Activated CD4-positive, alpha-beta T cell treated with anti-CD3 and anti-CD28 coated beads, Interleukin-2, amount 10 ng/mL, durations not matched to agents 24 days and 14 days (primary cell): ENCODE measurements around the gene RAE1. TPM values are rescaled to one million over a fixed set of nuclear protein-coding genes. Genes with fewer than 3 reads are reported as not detected.
"Not testable (repeated sequence)": the region's sequence is repeated elsewhere in the genome, so short reads cannot be mapped to it uniquely, and the experiment has no call there.

ENCODE experiments used
- DNase-seq: peaks from one replicate; pipeline ENCODE4 v3.0.0; 2022
- H3K27ac Mint-ChIP-seq: one replicate; pipeline ENCODE4 v1.8.0; 2022; ENCODE audit warnings: mild to moderate bottlenecking, mixed read lengths
- H3K27me3 Mint-ChIP-seq: one replicate; pipeline ENCODE4 v1.8.0; 2022; ENCODE audit warnings: mixed read lengths
- H3K36me3 Mint-ChIP-seq: one replicate; pipeline ENCODE4 v1.8.0; 2022; ENCODE audit warnings: low read depth, mild to moderate bottlenecking, mixed read lengths
- H3K4me1 Mint-ChIP-seq: one replicate; pipeline ENCODE4 v1.8.0; 2021; ENCODE audit warnings: mixed read lengths
- H3K4me3 Mint-ChIP-seq: one replicate; pipeline ENCODE4 v1.8.0; 2022; ENCODE audit warnings: mild to moderate bottlenecking, moderate library complexity, mixed read lengths
- H3K9me3 Mint-ChIP-seq: one replicate; pipeline ENCODE4 v1.8.0; 2021; ENCODE audit warnings: mixed read lengths
- intact Hi-C: fragments of 100-400 bp; cut with micrococcal nuclease; formaldehyde crosslinking; loops from one replicate; pipeline ENCODE4 v1.15.1; 2023
- total RNA-seq: library from RNA; stranded (reverse); gene quantifications from 2 replicates; pipeline ENCODE4 v1.2.3, GENCODE V29; 2022

The RAE1 gene
- total RNA-seq, 1 donor from 2014 or later = 58.2 TPM

DNA sequence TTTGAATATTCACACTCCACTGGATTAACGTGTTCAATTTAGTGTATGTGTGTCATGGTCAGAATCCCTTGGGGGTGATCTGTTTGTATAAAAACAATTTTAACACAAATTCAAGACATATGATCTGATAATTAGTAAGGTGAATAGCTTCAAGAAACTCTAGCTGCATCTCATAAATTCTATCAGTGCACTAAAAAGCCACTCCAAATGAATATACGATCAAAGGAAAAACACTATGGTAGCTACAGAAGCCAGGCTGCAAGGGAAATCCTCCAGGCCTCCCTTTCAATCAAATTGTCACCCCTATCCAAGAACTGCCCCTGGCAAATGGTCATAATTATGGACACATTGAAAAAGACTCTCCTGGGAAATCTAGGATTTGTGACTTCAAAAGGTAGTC, 9.4 kb upstream of the RAE1 start:
- Mint-ChIP-seq H3K4me1 (peaks cover 3% of the 10 kb centered on the region), H3K4me3 (no peak overlapping the region), H3K27ac (no peak overlapping the region), H3K36me3 (no peaks in the 10 kb centered on the region), H3K27me3 (peaks cover 35% of the 10 kb centered on the region), H3K9me3 (no peaks in the 10 kb centered on the region)
- intact Hi-C loops = no loop called here
- no peak for DNase-seq

DNA sequence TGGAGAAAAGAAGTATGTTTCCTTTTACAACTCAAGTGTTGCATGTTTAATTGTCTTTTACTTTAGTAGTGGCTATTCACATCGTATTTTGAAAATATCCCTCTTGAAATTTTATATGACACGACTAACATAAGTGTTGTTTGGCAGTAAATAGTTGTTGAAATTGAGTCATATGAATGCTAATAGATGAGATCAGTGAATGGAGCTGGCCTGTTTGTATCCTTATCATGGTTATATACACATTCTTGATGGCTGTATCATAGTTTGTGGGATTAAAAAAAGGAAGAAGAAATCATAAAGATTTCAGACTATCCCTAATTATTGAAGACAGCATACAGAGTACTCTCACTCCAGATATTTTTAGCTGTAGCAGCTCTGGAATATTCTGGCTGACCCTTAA, 8.2 kb upstream of the RAE1 start:
- no peak overlapping the region for H3K27ac Mint-ChIP-seq
- no peaks in the 10 kb centered on the region for H3K9me3 Mint-ChIP-seq
- no peak overlapping the region for H3K4me3 Mint-ChIP-seq
- H3K4me1 Mint-ChIP-seq = peaks cover 3% of the 10 kb centered on the region
- DNase-seq = no peak
- intact Hi-C loops = no loop called here
- H3K27me3 Mint-ChIP-seq = peaks cover 33% of the 10 kb centered on the region
- H3K36me3 Mint-ChIP-seq = no peaks in the 10 kb centered on the region

DNA sequence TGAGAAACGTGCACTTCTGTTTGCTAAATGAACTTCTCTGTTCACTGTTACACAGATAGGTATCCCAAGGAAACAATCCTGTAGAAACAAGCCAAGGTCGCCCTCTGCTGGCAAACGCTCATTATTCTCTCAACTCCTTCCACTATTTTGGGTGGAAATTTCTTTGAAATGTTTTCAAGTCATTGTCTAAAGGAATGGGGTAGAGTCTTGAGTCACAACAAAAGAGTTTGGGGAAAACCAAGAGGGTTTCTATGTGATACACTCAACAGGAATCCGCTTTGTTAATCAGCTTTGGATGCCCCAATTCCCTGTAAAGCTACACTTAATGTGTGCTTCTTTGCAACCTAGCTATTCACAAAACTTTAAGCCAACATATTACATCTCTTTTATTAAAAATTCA, 4.6 kb upstream of the RAE1 start:
- Mint-ChIP-seq H3K27ac (no peak overlapping the region), H3K4me1 (peaks cover 13% of the 10 kb centered on the region), H3K9me3 (no peaks in the 10 kb centered on the region), H3K36me3 (no peaks in the 10 kb centered on the region), H3K27me3 (peaks cover 28% of the 10 kb centered on the region), H3K4me3 (no peak overlapping the region)
- intact Hi-C loops = loop anchor here (1.0 kb wide), 2 partner anchors 254 to 796 kb away; no protein-coding TSS in a partner anchor
- peak; percentile 92 for DNase-seq

DNA sequence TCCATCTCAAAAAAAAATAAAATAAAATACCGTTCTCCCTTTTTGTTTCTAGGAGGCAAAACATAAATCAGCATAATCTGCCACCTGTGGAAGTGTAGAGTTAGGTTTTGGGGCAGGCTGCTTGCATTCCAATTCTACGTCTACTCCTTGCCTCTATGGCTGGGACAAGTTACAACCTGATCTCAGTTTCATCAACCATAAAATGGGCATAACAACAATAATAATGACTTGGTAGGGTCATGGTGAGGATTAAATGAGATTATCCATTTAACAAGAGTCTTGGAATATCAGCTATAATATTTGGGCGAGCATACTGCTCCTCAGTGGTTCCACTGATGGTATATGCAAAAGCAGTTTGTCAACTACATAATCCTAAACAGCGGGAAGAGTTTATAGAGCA, 3.7 kb upstream of the RAE1 start:
- Mint-ChIP-seq H3K27ac (no peak overlapping the region), H3K36me3 (peaks cover 5% of the 10 kb centered on the region), H3K4me3 (no peak overlapping the region), H3K4me1 (peaks cover 22% of the 10 kb centered on the region), H3K27me3 (peaks cover 19% of the 10 kb centered on the region), H3K9me3 (no peaks in the 10 kb centered on the region)
- intact Hi-C loops = no loop called here
- DNase-seq = peak; percentile 43

DNA sequence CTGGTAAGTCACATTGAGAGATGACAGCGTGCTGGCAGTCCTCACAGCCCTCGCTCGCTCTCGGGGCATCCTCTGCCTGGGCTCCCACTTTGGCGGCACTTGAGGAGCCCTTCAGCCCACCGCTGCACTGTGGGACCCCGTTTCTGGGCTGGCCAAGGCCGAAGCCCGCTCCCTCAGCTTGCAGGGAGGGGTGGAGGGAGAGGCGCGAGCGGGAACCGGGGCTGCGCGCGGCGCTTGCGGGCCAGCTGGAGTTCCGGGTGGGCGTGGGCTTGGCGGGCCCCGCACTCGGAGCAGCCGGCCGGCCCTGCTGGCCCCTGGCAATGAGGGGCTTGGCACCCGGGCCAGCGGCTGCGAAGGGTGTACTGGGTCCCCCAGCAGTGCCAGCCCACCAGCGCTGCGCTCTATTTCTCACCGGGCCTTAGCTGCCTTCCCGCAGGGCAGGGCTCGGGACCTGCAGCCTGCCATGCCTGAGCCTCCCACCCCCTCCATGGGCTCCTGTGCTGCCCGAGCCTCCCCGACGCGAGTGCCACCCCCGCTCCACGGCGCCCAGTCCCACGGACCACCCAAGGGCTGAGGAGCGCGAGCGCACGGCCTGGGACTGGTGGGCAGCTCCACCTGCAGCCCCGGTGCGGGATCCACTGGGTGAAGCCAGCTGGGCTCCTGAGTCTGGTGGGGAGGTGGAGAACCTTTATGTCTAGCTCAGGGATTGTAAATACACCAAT, 2.7 kb upstream of the RAE1 start:
- intact Hi-C loops, DNase-seq, H3K27ac Mint-ChIP-seq, H3K9me3 Mint-ChIP-seq, H3K4me3 Mint-ChIP-seq: not testable (repeated sequence)
- Mint-ChIP-seq H3K27me3 (peaks cover 12% of the 10 kb centered on the region), H3K4me1 (peaks cover 27% of the 10 kb centered on the region), H3K36me3 (peaks cover 11% of the 10 kb centered on the region)

DNA sequence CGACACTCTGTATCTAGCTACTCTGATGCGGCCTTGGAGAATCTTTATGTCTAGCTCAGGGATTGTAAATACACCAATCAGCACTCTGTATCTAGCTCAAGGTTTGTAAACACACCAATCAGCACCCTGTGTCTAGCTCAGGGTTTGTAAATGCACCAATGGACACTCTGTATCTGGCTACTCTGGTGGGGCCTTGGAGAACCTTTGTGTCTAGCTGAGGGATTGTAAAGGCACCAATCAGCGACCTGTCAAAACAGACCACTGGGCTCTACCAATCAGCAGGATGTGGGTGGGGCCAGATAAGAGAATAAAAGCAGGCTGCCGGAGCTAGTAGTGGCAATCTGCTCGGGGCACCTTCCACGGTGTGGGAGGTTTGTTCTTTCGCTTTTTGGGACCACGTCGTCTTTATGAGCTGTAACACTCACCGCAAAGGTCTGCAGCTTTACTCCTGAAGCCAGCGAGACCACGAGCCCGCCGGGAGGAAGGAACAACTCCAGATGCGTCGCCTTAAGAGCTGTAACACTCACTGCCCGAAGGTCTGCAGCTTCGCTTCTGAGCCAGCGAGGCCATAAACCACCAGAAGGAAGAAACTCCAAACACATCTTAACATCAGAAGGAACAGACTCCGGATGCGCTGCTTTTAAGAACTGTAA, 2.0 kb upstream of the RAE1 start:
- intact Hi-C loops, H3K9me3 Mint-ChIP-seq: not testable (repeated sequence)
- Mint-ChIP-seq H3K36me3 (peaks cover 16% of the 10 kb centered on the region), H3K27ac (peak overlapping the region; percentile 22), H3K4me1 (peaks cover 29% of the 10 kb centered on the region), H3K27me3 (peaks cover 12% of the 10 kb centered on the region), H3K4me3 (peak overlapping the region; percentile 49)
- peak; percentile 70 for DNase-seq

DNA sequence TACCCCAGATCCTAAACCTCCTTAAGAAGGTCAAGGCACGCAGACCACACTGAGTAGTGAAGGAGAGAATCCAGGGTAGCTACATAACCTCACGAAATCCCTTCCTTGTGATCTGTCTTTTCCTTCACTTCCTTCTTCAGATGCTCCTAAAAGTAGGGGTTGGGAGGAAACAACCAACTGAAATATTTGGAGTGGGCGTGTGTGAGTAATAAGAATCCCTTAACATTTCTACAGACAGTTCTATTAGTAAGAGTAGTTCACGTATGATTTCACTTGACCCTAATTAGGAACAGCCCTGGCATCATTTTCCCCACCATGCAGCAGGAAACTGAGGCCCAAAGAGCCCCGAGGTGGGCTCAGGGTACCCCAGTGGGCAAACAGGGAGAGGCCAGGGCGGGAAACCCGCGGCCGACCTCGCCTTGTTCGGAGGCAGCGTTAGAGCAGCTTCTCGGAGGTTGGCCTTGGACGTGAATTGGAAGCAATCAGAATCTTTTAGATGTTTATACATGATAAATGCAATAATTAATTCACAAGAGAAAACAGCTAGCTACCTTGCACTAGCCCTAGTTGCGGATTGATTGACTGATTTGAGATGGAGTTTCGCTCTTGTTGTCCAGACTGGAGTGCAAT, 859 bp upstream of the RAE1 start:
- Mint-ChIP-seq H3K36me3 (peaks cover 26% of the 10 kb centered on the region), H3K27ac (peak overlapping the region; percentile 66), H3K4me1 (peaks cover 29% of the 10 kb centered on the region), H3K9me3 (no peaks in the 10 kb centered on the region), H3K4me3 (peak overlapping the region; percentile 72), H3K27me3 (peaks cover 8% of the 10 kb centered on the region)
- intact Hi-C loops = loop anchor here (2.0 to 10.0 kb wide), 3 partner anchors 31 to 955 kb away; partner anchors contain the start of genes AURKA and CSTF1
- DNase-seq = no peak

DNA sequence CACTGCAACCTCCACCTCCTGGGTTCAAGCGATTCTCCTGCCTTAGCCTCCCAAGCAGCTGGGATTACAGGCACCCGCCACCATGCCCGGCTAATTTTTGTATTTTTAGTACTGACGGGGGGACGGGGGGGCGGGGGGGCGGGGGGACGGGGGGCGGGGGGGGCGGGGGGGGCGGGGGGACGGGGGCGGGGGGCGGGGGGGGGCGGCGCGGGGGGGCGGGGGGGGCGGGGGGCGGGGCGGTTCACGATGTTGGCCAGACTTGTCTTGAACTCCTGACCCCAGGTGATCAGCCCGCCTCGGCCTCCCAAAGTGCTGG, 371 bp upstream of the RAE1 start:
- H3K4me3 Mint-ChIP-seq = peak overlapping the region; percentile 95
- H3K27me3 Mint-ChIP-seq, H3K9me3 Mint-ChIP-seq, DNase-seq: not testable (repeated sequence)
- H3K27ac Mint-ChIP-seq = peak overlapping the region; percentile 94
- intact Hi-C loops = loop anchor here (1.0 to 10.0 kb wide), 5 partner anchors 30 to 956 kb away; partner anchors contain the start of genes AURKA, CSTF1 and PMEPA1
- H3K4me1 Mint-ChIP-seq = peaks cover 31% of the 10 kb centered on the region
- peaks cover 29% of the 10 kb centered on the region for H3K36me3 Mint-ChIP-seq

DNA sequence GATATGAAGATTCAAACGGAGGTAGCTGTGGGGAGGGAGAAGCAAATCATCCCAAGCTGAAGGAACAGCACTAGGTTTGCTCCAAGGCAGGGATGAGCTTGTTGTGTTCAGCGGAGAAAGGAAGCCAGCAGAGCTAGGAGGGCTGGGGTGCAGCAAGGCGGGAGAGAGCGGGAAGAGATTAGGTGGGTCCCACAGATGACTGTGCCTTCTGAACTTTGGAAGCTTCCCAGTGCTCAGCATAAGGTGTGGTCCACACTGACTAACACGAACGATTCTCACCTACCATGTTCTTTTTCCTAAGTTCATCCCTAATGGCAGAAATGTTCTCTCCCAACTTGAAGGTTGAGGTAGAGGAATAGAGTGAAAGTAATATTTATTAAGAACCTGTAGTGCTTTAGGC, 1.2 kb downstream of the RAE1 start:
- H3K36me3 Mint-ChIP-seq = peaks cover 37% of the 10 kb centered on the region
- H3K4me1 Mint-ChIP-seq = peaks cover 30% of the 10 kb centered on the region
- no peak for DNase-seq
- H3K27me3 Mint-ChIP-seq = peaks cover 5% of the 10 kb centered on the region
- no peaks in the 10 kb centered on the region for H3K9me3 Mint-ChIP-seq
- H3K4me3 Mint-ChIP-seq = peak overlapping the region; percentile 95
- no peak overlapping the region for H3K27ac Mint-ChIP-seq
- intact Hi-C loops = loop anchor here (10.0 kb wide), 1 partner anchor 958 kb away; the partner anchor contains the start of genes AURKA and CSTF1

DNA sequence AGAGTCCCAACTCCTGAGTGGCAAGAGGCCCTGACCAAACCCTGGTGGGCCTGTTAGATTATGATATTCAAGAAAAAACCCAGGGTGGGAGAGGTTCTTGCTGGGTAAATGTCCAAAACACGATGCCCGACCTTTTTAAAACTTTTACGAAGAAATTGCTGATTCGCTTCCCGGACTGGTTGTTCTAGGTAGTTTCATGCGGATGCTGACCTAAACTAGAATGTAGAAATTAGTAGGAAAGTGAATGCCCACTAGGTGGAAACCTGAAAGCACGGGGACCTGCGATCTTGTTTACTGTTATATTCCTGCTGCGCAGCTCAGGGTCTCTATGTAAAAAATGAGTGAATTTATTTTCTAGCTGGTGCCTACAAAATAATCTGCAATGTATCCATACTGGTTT, 2.3 kb downstream of the RAE1 start:
- peaks cover 37% of the 10 kb centered on the region for H3K36me3 Mint-ChIP-seq
- H3K27ac Mint-ChIP-seq = no peak overlapping the region
- peaks cover 2% of the 10 kb centered on the region for H3K27me3 Mint-ChIP-seq
- no peaks in the 10 kb centered on the region for H3K9me3 Mint-ChIP-seq
- H3K4me1 Mint-ChIP-seq = peaks cover 30% of the 10 kb centered on the region
- intact Hi-C loops = loop anchor here (10.0 kb wide), 1 partner anchor 959 kb away; the partner anchor contains the start of genes AURKA and CSTF1
- peak overlapping the region; percentile 28 for H3K4me3 Mint-ChIP-seq
- DNase-seq = no peak

DNA sequence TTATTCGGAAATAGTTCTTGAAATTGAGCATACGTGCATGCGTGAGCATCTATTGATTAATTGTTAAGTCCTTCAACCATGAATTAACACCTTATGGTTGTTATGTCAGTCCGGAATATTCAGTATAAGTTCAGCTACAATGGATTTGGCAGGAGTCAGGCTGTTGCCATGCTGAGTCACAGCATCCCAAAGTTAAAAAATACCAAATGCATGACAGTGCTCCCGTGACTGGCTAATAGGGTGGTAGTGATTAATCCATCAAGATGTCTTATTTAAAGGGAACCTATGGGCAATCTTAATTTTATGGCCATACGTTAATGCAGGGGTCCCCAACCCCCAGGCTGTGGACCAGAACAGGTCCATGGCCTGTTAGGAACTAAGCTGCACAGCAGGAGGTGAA, 10.5 kb downstream of the RAE1 start:
- no peaks in the 10 kb centered on the region for H3K9me3 Mint-ChIP-seq
- H3K27ac Mint-ChIP-seq = no peak overlapping the region
- no peak for DNase-seq
- H3K4me3 Mint-ChIP-seq = no peak overlapping the region
- H3K36me3 Mint-ChIP-seq = peaks cover 25% of the 10 kb centered on the region
- intact Hi-C loops = no loop called here
- H3K4me1 Mint-ChIP-seq = peaks cover 4% of the 10 kb centered on the region
- H3K27me3 Mint-ChIP-seq = no peaks in the 10 kb centered on the region

DNA sequence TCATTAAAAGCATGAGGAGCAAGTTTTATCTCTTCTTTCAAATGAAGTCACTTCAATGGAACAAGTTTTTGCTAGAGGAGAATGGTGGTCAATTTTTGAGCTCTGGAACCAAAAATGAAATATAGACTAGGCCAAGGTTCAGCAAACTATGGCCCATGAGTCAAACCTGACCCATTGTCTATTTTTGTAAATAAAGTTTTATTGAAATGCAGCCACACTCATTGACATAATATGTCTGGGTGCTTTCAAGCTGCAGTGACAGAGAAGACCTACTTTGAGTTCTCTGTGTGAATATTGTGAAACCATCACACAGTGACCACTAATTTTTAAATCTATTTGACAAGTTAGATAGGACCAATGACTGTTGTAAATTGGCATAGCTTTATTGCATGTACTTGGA, 13.4 kb downstream of the RAE1 start:
- H3K4me1 Mint-ChIP-seq = peaks cover 2% of the 10 kb centered on the region
- intact Hi-C loops = no loop called here
- no peaks in the 10 kb centered on the region for H3K27me3 Mint-ChIP-seq
- no peak overlapping the region for H3K4me3 Mint-ChIP-seq
- no peaks in the 10 kb centered on the region for H3K9me3 Mint-ChIP-seq
- H3K27ac Mint-ChIP-seq = no peak overlapping the region
- DNase-seq = no peak
- H3K36me3 Mint-ChIP-seq = peaks cover 43% of the 10 kb centered on the region

DNA sequence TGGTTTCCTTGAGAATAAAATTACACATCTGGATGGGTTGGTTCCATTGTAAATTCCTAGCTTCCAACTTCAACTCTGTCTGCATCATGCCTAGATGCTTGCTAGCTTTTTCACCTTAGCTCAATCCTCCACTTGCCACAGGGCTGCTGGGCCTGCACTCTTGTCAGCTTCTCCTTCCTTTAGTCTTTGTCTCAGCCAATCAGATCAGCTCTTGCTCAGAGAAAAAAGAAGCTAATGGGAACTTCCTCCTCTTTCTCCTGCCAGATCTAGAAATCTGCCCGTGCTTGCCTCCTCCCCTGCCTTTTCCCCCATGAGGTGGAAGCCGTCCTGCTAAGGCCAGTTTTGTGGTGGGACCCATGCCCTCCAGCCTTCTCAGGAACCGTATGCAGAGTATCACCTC, 18.5 kb downstream of the RAE1 start:
- H3K4me1 Mint-ChIP-seq = peaks cover 6% of the 10 kb centered on the region
- H3K9me3 Mint-ChIP-seq = no peaks in the 10 kb centered on the region
- no peaks in the 10 kb centered on the region for H3K27me3 Mint-ChIP-seq
- intact Hi-C loops = no loop called here
- no peak overlapping the region for H3K4me3 Mint-ChIP-seq
- peaks cover 76% of the 10 kb centered on the region for H3K36me3 Mint-ChIP-seq
- no peak overlapping the region for H3K27ac Mint-ChIP-seq
- no peak for DNase-seq

DNA sequence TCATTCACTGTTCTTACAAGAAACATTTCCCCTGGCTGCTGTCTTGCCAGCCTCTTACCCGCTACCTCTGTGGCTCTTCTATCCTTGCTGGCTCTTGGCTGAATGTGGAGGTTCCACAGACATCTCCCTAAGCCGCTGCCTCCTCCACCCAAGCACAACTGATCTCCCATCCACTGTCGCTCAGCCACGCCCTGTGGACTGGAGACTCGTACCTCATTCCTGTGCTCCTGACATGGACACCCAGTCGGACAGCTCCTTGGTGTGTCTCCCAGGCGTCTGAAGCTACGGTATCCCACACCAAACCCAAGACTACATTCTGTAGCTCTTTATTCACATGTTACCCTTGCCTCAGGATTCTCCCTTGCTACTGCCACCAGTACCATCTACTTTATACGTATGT, 19.3 kb downstream of the RAE1 start:
- Mint-ChIP-seq H3K36me3 (peaks cover 81% of the 10 kb centered on the region), H3K27ac (peak overlapping the region; percentile 42)

More for the DNA sequence above, 19.3 kb downstream of the RAE1 start:
- intact Hi-C loops = no loop called here
- Mint-ChIP-seq H3K27me3 (no peaks in the 10 kb centered on the region), H3K9me3 (no peaks in the 10 kb centered on the region), H3K4me1 (peaks cover 6% of the 10 kb centered on the region), H3K4me3 (no peak overlapping the region)
- DNase-seq = no peak
